Ramos (cell line): ENCODE results near the gene NBEAL2.

Experiments
- in situ Hi-C: fragments of 300-500 bp; cut with MboI; formaldehyde crosslinking; loops from one replicate; pipeline ENCODE4 v1.14.3; 2022; ENCODE audit warnings: low sequenced_read_pairs; ENCODE audit not compliant: unreplicated experiment

Gene NBEAL2

GRCh38 chr3:46982546-46982945, 3.1 kb downstream of the NBEAL2 start:
- in situ Hi-C loops = no loop called here

DNA sequence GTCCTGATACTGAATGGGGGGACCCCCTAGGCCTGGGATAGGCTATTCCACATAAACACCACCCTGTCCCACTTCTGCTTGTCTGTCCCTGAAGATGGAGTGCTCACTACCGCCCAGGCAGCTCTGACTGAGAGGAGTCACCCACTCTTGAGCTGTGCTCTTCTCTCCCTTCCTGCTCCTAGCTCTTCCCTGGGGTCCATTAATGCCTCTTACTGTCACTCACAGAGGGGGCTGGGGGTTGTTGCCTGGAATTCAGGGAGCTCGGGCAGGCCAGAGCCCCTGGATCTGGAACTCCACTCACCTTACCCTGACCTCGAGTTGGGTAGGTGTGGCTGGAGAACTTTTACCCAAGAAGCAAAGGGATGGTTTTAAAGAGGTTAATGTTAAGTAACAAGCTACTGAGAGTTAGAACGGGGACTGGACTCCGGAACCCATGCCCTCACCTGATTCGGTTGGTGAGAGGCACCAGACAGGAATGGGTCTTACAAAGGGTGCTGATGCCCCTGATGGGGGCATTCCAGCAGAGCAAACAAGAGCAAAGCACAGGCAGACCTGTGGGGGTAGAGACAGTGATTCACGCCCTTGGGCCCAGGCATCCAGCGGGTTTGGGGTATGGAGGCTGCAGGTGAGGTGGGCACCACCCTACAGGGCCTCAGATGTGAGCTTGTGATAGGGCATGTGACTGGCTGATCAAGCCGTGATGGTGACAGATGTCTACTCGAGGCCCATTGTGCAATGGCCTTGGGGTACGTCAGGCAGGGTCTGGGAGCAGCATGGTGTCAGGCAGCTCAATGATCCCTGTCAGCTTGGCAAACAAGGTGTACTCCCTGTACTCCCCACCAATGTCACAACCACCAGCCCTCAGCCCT, 5.4 kb downstream of the NBEAL2 start:
- in situ Hi-C loops = loop anchor here (5.0 kb wide), 1 partner anchor 68 kb away; no protein-coding TSS in a partner anchor

- in situ Hi-C loops = loop anchor here (5.0 kb wide), 1 partner anchor 68 kb away; no protein-coding TSS in a partner anchor
Measured at GRCh38 chr3:46985588-46985987, 6.1 kb downstream of the NBEAL2 start.

- in situ Hi-C loops = loop anchor here (5.0 kb wide), 1 partner anchor 69 kb away; no protein-coding TSS in a partner anchor
Measured at GRCh38 chr3:46986055-46986730, 6.7 kb downstream of the NBEAL2 start.

- in situ Hi-C loops = loop anchor here (5.0 kb wide), 1 partner anchor 70 kb away; no protein-coding TSS in a partner anchor
Measured at GRCh38 chr3:46986782-46987310, 7.4 kb downstream of the NBEAL2 start.

DNA sequence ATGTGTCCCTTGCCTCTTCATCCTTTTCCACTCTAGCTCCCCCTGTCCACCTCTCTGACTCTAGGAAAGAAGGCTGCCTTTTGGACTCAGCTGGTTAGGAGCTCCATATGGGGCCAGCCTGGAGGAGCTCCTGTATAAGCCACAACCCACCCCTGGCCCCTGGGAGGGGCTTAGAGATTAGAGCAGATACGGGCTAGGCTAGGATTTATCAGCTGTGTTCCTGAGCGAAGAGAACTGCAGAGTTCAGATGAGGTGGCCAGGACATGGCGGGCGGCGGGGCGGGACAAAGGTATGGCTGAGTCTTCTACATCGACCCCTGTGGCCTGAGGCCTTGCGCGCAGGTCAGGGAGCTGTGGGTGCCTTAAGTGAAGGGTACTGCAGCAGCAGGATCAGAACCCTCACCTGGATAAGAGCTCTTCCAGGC, 7.9 kb downstream of the NBEAL2 start:
- in situ Hi-C loops = loop anchor here (5.0 kb wide), 1 partner anchor 70 kb away; no protein-coding TSS in a partner anchor

- in situ Hi-C loops = loop anchor here (5.0 kb wide), 1 partner anchor 71 kb away; no protein-coding TSS in a partner anchor
Measured at GRCh38 chr3:46987743-46988401, 8.4 kb downstream of the NBEAL2 start.

DNA sequence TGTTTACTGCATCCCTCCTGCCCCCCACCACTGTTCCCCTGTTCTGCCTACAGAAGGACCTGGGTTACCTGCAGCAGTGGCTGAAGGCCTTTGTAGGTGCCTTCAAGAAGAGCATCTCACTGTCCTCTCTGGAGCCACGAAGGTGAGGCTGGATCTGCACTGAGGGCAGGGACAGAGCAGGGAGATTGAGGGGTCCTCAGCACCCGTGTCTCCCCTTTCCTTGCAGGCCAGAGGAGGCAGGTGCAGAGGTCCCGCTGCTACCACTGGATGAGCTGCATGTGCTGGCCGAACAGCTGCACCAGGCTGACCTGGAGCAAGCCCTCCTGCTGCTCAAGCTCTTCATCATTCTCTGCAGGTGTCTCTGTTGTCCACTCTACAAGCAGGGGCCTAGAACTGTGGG, 9.2 kb downstream of the NBEAL2 start:
- in situ Hi-C loops = loop anchor here (5.0 kb wide), 1 partner anchor 71 kb away; no protein-coding TSS in a partner anchor

- in situ Hi-C loops = loop anchor here (5.0 kb wide), 1 partner anchor 72 kb away; no protein-coding TSS in a partner anchor
Measured at GRCh38 chr3:46989146-46989810, 9.8 kb downstream of the NBEAL2 start.

GRCh38 chr3:46990573-46991374, 11.3 kb downstream of the NBEAL2 start:
- in situ Hi-C loops = no loop called here

GRCh38 chr3:46991406-46992165, 12.1 kb downstream of the NBEAL2 start:
- in situ Hi-C loops = no loop called here

DNA sequence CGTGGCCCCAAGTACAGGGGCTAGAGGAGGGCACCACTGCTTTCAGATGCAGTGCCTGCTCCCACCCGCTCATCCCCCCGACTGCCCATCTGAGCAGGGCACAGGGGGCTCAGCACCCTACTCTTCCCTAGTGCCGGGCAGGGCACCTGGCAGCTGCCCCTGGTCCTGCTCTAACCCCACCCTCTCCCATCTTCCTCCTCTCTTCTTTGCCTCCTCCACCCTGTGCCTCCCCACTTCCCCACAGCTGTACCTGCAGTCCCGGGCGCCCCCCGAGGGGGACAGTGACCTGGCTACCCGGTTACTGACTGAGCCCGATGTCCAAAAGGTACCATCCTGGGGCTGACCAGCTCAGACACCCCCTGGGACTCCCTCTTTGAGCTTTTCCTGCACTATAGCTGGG, 12.8 kb downstream of the NBEAL2 start:
- in situ Hi-C loops = no loop called here

DNA sequence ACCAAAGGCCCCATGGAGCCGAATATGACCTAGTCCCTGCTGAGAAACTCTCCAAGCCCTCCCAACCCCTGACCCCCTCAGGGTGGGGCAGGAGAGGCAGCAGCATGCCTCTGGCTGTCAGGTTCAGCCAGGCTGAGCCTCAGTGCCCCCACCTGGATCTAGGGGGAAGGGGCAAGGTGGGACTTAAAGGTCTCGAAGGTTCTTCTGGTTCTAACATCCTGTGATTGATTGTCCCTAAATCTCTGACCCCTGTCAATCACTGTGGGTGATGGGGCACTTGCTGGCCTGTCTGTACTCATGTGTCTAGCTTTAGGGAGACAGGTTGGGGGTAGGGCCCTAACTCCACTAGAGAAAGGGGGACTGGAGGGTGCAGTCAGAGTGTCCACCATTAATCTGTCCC, 13.8 kb downstream of the NBEAL2 start:
- in situ Hi-C loops = no loop called here

DNA sequence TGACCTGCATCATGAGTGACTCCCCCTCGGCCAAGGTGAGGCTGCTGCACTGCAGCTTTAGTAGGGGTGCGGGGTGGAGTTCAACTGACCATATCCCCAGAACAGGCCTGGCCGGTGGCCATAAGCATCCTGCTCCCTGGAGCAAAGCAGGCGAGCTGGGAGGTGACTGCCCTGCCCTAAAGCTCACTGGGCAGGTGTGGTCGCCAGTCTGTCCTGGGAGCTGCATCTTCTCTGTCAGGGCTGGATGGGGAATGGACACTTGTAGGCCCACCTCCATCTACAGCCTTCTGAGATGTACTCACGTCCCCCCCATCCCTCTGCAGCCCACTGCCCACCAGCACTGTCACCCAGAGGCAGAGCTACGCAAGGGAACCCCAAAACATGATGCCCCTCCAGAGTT, 14.5 kb downstream of the NBEAL2 start:
- in situ Hi-C loops = no loop called here

GRCh38 chr3:46994801-46995731, 15.6 kb downstream of the NBEAL2 start:
- in situ Hi-C loops = no loop called here

GRCh38 chr3:46995901-46996562, 16.6 kb downstream of the NBEAL2 start:
- in situ Hi-C loops = no loop called here
